Transverse colon (tissue), 4 donors: ENCODE results near the gene KRT2.

Experiments
- CTCF ChIP-seq, 5 experiments: fragments of 200-600 bp in 3 of 5; fragments of 450-650 bp in 2 of 5; sonication (generic) in 3 of 5; IDR thresholded peaks; 1 replicate in 2 of 5; 2 replicates in 3 of 5; pipeline ENCODE4 v1.5.1; 2016 to 2017; ENCODE audit warnings: antibody characterized with exemption in 5 of 5, inconsistent platforms in 3 of 5, mild to moderate bottlenecking in 2 of 5, moderate library complexity in 1 of 5
- EP300 ChIP-seq: sonication (generic); formaldehyde crosslinking; IDR thresholded peaks from one replicate; pipeline ENCODE4 v1.6.1; 2017; ENCODE audit warnings: antibody characterized with exemption, low read depth
- POLR2A ChIP-seq: fragments of 450-650 bp; IDR thresholded peaks from one replicate; pipeline ENCODE4 v1.6.1; 2016; ENCODE audit warnings: antibody characterized with exemption, mild to moderate bottlenecking, moderate library complexity
- POLR2AphosphoS5 ChIP-seq, 3 donors: sonication (generic); formaldehyde crosslinking; IDR thresholded peaks; one replicate each; pipeline ENCODE4 v1.6.1; 2016; ENCODE audit warnings: antibody characterized with exemption in 3 of 3

DNA sequence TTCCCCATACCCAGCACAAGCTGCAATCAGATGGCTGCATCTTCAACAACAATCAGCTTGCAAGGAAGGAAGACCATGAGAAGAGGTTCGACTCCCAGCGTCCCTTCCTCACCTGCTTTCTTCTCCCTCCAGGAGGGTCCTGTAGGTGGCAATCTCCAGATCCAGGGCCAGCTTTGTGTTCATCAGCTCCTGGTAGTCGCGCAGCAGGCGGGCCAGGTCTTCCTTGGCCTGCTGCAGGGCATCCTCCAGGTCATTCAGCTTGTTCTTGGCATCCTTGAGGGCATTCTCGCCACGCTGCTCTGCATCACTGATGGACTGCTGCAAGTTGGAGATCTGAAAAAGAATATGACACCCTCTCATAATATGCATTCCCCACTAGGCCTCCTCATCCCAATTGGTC lies 24.2 kb upstream of the KRT2 start:
- TF ChIP-seq CTCF (IDR thresholded peaks at IDR 0.05) (no peak), POLR2AphosphoS5 (IDR thresholded peaks at IDR 0.05) (no peak), EP300 (no peak), POLR2A (no peak)
